D341Med (cell line): ENCODE data around the gene PRR12.

Source experiments
- DNase-seq: peaks from one replicate; pipeline ENCODE4 v3.0.0; 2012; ENCODE audit warnings: low spot score

Gene PRR12

GRCh38 chr19:49666120-49666444 is 75.1 kb downstream of the PRR12 start:
- no peak for DNase-seq

GRCh38 chr19:49667473-49667872 is 76.5 kb downstream of the PRR12 start:
- DNase-seq, result no peak

- no peak for DNase-seq
These were observed 78.5 kb downstream of the PRR12 start for GRCh38 chr19:49669516-49669915.

GRCh38 chr19:49672131-49672919 is 81.3 kb downstream of the PRR12 start:
- peak; percentile 88 for DNase-seq
